ENCODE measurements around the gene FANCD2OS.
"Not testable (repeated sequence)": the region's sequence is repeated elsewhere in the genome, so short reads cannot be mapped to it uniquely, and the experiment has no call there.

Gene FANCD2OS

GRCh38 chr3:10093678-10094077, 14.4 kb downstream of the FANCD2OS start:
- no peak for DNase-seq (ENCODE audit: low read depth)

GRCh38 chr3:10091387-10091786, 16.7 kb downstream of the FANCD2OS start:
- not testable (repeated sequence) for DNase-seq (ENCODE audit: low read depth)

DNA sequence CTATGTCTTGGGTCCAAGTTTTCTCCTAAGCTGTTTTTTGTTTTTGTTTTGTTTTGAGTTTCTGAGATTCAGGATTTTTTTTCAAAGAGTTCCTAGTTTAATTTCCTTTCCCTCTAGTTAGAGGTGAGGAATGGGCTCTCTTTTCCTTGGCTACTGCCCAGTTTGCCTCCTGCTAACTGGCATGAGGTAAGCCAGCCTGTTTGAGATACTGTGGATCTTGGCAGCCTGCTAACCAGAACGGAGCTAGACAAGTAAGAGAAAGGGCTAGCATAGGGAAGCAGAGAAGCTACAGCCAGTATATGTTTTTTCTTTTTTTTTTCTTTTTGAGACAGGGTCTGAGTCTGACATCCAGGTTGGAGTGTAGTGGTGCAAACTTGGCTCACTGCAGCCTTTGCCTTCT, 17.3 kb downstream of the FANCD2OS start:
- DNase-seq (ENCODE audit: low read depth), result not testable (repeated sequence)

DNA sequence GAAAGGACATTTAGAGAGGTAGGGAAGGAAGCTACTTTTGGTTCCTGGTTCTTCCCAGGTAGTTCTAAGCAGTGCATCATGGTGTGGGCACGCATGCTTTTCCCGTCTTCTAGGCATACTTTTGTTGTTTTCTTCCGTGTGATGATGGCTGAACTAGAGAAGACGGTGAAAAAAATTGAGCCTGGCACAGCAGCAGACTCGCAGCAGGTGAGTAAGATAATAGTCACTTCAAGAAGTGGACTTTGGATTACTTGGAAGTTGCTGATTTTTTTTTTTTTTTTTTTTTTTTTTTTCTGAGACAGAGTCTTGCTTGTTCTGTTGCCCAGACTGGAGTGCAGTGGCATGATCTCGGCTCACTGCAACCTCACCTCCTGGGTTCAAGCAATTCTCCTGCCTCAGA, 17.9 kb downstream of the FANCD2OS start:
- DNase-seq (ENCODE audit: low read depth), result no peak

GRCh38 chr3:10088256-10088655, 19.8 kb downstream of the FANCD2OS start:
- DNase-seq (ENCODE audit: low read depth), result no peak

GRCh38 chr3:10085738-10086137, 22.3 kb downstream of the FANCD2OS start:
- no peak for DNase-seq (ENCODE audit: low read depth)

DNA sequence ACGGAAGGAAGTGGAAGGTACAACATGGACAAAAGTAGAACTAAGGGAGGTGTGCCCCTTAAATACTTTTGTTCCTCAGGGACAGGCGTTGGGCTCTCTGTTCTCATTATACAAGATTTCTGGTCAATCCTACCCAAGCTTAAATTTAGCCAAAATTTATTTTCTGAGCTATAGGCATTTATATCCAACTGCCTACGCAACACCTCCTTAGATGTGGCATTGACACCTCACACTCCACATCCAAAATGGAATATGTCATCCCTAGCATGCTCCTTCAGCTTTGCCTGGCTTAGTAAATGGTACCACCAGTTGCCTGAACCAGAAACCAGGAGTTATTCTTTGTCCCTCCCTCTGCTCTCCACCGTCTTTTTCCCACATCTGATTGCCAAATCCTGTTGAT, 26.2 kb downstream of the FANCD2OS start:
- DNase-seq (ENCODE audit: low read depth), result no peak

- DNase-seq (ENCODE audit: low read depth), result no peak
Measured at GRCh38 chr3:10074666-10075065, 33.4 kb downstream of the FANCD2OS start.

- DNase-seq (ENCODE audit: low read depth), result not testable (repeated sequence)
Measured at GRCh38 chr3:10070077-10070476, 38.0 kb downstream of the FANCD2OS start.

- DNase-seq (ENCODE audit: low read depth), result no peak
Measured at GRCh38 chr3:10055097-10055496, 53.0 kb downstream of the FANCD2OS start.

All from T follicular helper cell (primary cell).